PFSK-1 (cell line): ENCODE results near the gene ATF6B.

Source experiments
- FOXP2 ChIP-seq: optimal IDR thresholded peaks from 2 replicates; pipeline ENCODE3; 2011; ENCODE audit warnings: borderline replicate concordance, control low read depth, inconsistent platforms; ENCODE audit not compliant: insufficient read depth; ENCODE audit errors: extremely low read length, extremely low read depth
- POLR2AphosphoS5 ChIP-seq: IDR thresholded peaks from 2 replicates; pipeline ENCODE4 v1.6.1; 2012; ENCODE audit warnings: low read depth, mild to moderate bottlenecking, control low read depth, low read length, moderate library complexity
- REST ChIP-seq, 2 experiments: IDR thresholded peaks; 2 replicates each; pipeline versions ENCODE4 v1.6.1 to v1.8.0; 2011 to 2012; ENCODE audit warnings: low read depth in 2 of 2, low read length in 2 of 2, control low read depth in 1 of 2, inconsistent platforms in 1 of 2, mild to moderate bottlenecking in 1 of 2, moderate library complexity in 1 of 2; ENCODE audit not compliant: insufficient read depth in 1 of 2
- SIN3A ChIP-seq: IDR thresholded peaks from 2 replicates; pipeline ENCODE4 v1.6.1; 2012; ENCODE audit warnings: mild to moderate bottlenecking, low read length, moderate library complexity, borderline replicate concordance; ENCODE audit not compliant: insufficient read depth
- TAF1 ChIP-seq: IDR thresholded peaks from 2 replicates; pipeline ENCODE4 v1.6.1; 2012; ENCODE audit warnings: low read length, control low read depth, borderline replicate concordance; ENCODE audit not compliant: insufficient read depth

The ATF6B gene

DNA sequence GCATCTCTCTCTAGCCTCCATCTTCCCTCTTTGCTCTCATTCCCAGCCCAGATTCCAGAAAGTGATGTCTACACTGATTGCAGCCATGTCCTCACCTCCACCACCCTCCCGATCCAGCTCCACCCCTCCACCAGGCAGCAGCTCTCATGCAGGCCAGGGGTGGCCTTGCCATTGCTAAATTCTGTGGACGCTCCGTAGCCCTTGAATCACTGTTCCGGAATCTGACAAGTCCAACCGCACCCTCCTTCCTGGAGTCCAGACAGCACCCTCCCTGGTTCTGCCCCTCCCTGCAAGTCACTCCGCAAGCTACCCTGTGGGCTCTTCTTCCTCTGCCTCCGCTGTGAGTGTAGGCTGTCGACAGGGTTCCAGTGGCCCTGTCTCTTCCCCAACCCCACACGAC, 45.1 kb downstream of the ATF6B start:
- TF ChIP-seq FOXP2 (no peak), SIN3A (no peak), TAF1 (no peak), POLR2AphosphoS5 (no peak), REST (IDR thresholded peaks at IDR 0.05; ENCODE audit: insufficient read depth in 1 of 2, low read depth in 2 of 2, low read length in 2 of 2) (no peak)

- no peak for TF ChIP-seq POLR2AphosphoS5
- no peak for TF ChIP-seq FOXP2
- no peak for TF ChIP-seq SIN3A
- TF ChIP-seq TAF1: no peak
- no peak for TF ChIP-seq REST (IDR thresholded peaks at IDR 0.05; ENCODE audit: insufficient read depth in 1 of 2, low read depth in 2 of 2, low read length in 2 of 2)
These were observed 45.6 kb downstream of the ATF6B start for GRCh38 chr6:32082478-32082877.

DNA sequence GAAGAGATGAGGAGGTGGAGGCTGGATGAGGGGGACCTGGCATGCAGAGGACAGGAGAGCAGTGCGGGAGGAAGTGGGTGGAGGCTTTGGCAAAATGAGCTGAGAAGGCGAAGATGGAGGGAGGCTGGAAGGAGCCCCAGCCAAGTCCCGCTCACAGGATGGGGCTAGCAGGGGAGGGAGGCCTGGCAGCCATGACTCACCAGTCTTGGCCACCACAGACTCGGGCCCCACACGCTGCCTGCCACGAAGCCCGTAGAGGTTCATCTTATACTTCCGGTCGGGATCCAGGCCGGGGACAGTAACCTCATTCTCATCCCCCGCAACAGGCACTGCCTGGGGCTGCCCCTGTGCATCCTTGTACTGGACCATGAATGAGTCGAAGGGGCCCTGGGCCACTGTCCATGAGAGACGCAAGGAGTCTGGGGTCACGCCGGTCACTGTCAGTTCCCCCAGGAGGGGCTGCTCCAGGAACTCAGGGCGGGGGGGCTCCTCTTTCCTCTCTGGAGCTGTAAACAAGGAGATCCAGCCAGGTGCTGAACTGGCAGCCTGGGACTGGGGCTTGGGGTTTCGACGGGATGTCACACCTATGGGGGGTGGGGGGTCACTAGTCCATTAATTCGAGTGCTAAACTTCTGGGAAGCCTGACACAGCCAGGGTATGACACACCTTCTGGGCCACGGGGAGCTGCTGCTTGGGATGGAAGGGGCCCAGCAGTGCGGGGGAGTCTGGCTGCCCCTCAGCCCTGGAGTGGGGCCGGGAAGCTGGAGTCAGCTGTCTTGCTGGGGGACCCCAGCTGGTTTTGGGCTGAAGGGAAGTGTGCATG, 46.7 kb downstream of the ATF6B start:
- TF ChIP-seq POLR2AphosphoS5: no peak
- no peak for TF ChIP-seq SIN3A
- no peak for TF ChIP-seq FOXP2
- TF ChIP-seq REST (IDR thresholded peaks at IDR 0.05; ENCODE audit: insufficient read depth in 1 of 2, low read depth in 2 of 2, low read length in 2 of 2): no peak
- TF ChIP-seq TAF1: no peak

- no peak for TF ChIP-seq TAF1
- no peak for TF ChIP-seq REST (IDR thresholded peaks at IDR 0.05; ENCODE audit: insufficient read depth in 1 of 2, low read depth in 2 of 2, low read length in 2 of 2)
These were observed 48.3 kb downstream of the ATF6B start for GRCh38 chr6:32079566-32080290.

DNA sequence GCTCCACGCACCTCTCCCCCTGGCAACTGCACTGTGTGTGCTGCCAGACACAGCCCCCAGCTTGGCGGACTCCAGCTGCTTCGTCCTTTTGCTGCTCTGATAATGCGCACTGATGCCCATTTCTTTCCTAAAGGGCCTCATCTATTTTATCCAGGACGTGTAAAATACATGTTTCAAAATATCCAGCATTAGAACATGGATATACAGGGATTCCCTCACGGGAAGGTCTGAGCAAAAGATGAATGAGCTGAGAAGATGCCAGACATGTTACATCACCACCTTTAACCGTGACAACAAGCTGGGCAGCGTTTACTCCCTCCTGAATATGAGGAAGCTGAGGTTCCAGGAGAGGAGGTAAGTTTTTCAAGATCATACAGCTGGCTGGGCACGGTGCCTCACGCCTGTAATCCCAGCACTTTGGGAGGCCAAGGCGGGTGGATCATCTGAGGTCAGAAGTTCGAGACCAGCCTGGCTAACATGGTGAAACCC, 51.7 kb downstream of the ATF6B start:
- TF ChIP-seq SIN3A: no peak
- no peak for TF ChIP-seq POLR2AphosphoS5
- TF ChIP-seq REST (IDR thresholded peaks at IDR 0.05; ENCODE audit: insufficient read depth in 1 of 2, low read depth in 2 of 2, low read length in 2 of 2): no peak
- TF ChIP-seq TAF1: no peak
- no peak for TF ChIP-seq FOXP2
